Suprapubic skin (tissue), 4 donors: Measurements from ENCODE around the gene LDLRAD4. TPM values are rescaled to one million over a fixed set of nuclear protein-coding genes. Genes with fewer than 3 reads are reported as not detected.

Experiments used
- DNase-seq, 2 donors: peaks; one replicate each; pipeline ENCODE4 v3.0.0-alpha.2; 2019; ENCODE audit warnings: low spot score in 2 of 2
- H3K27ac ChIP-seq: fragments of 200-600 bp; sonication (generic); one replicate; pipeline ENCODE4 v1.5.1; 2019
- H3K27me3 ChIP-seq: fragments of 200-600 bp; sonication (generic); one replicate; pipeline ENCODE4 v1.5.1; 2019
- H3K36me3 ChIP-seq: fragments of 200-600 bp; sonication (generic); one replicate; pipeline ENCODE4 v1.5.1; 2019
- H3K4me1 ChIP-seq: fragments of 200-600 bp; sonication (generic); one replicate; pipeline ENCODE4 v1.5.1; 2019
- H3K4me3 ChIP-seq: fragments of 200-600 bp; sonication (generic); one replicate; pipeline ENCODE4 v1.5.1; 2019; ENCODE audit warnings: mild to moderate bottlenecking
- H3K9me3 ChIP-seq: fragments of 200-600 bp; sonication (generic); one replicate; pipeline ENCODE4 v1.5.1; 2019
- CTCF ChIP-seq, 2 donors: fragments of 200-600 bp in 1 of 2; fragments of 450-650 bp in 1 of 2; sonication (generic) in 1 of 2; IDR thresholded peaks; one replicate each; pipeline ENCODE4 v1.5.1; 2016 to 2019; ENCODE audit warnings: antibody characterized with exemption in 2 of 2, mild to moderate bottlenecking in 1 of 2, moderate library complexity in 1 of 2
- EP300 ChIP-seq: sonication (generic); formaldehyde crosslinking; IDR thresholded peaks from one replicate; pipeline ENCODE4 v1.6.1; 2017; ENCODE audit warnings: antibody characterized with exemption
- POLR2A ChIP-seq, 2 donors: fragments of 450-650 bp; IDR thresholded peaks; one replicate each; pipeline ENCODE4 v1.6.1; 2017; ENCODE audit warnings: antibody characterized with exemption in 2 of 2, mild to moderate bottlenecking in 2 of 2, moderate library complexity in 2 of 2
- POLR2AphosphoS5 ChIP-seq, 3 donors: sonication (generic); formaldehyde crosslinking; IDR thresholded peaks; one replicate each; pipeline ENCODE4 v1.6.1; 2017; ENCODE audit warnings: antibody characterized with exemption in 3 of 3
- WGBS: methylation state at CpG from one replicate; pipeline ENCODE4 v1.1.5; 2018; 5-methylcytosine and 5-hydroxymethylcytosine counted together
- total RNA-seq, 4 donors: library from RNA; depleted of rRNA; stranded (reverse); fragments of >200 nt; gene quantifications; one replicate each; pipeline ENCODE4 v1.1.0, GENCODE V29; 2016

The LDLRAD4 gene
- total RNA-seq, 4 donors from 2014 or later: 10.1 to 31.6 (median 15.1) TPM

GRCh38 chr18:13412017-13412416 lies 193.5 kb downstream of the LDLRAD4 start:
- TF ChIP-seq EP300: no peak
- Histone ChIP-seq H3K4me3 (no peak overlapping the region), H3K36me3 (no peaks in the 10 kb centered on the region), H3K27me3 (no peaks in the 10 kb centered on the region), H3K27ac (no peak overlapping the region), H3K9me3 (no peaks in the 10 kb centered on the region), H3K4me1 (peaks cover 5% of the 10 kb centered on the region)
- no peak for DNase-seq
- 100% methylated on average over 1 of the region's 1 CpG for WGBS

DNA sequence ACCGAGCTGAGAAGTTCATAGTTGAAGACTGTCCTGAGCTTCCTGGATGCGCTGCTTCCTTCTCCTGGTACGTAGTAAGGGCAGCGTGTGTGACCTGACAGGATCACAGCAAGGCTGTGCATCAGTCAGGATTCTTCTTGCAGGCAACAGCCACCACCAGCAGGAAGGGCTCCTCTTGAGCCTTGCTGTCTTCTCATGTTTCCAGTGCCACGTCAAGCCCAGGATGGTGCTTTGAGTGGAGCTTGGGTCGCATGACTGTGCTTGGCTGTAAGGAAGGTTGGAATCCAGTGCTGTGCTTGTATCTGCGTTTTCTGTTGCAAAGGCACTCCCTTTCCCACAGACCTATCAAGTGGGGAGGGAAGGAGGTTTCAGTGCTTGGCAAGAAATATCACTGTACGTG lies 194.3 kb downstream of the LDLRAD4 start:
- no peak for DNase-seq
- Histone ChIP-seq H3K9me3 (no peaks in the 10 kb centered on the region), H3K27me3 (no peaks in the 10 kb centered on the region), H3K4me3 (no peak overlapping the region), H3K27ac (no peak overlapping the region), H3K4me1 (peaks cover 9% of the 10 kb centered on the region), H3K36me3 (no peaks in the 10 kb centered on the region)
- 90% methylated on average over 8 of the region's 8 CpGs for WGBS
- TF ChIP-seq EP300: no peak
- TF ChIP-seq POLR2AphosphoS5 (IDR thresholded peaks at IDR 0.05): no peak
- no peak for TF ChIP-seq CTCF (IDR thresholded peaks at IDR 0.05)
- no peak for TF ChIP-seq POLR2A (IDR thresholded peaks at IDR 0.05)

- no peak for DNase-seq
- no peak for TF ChIP-seq POLR2A (IDR thresholded peaks at IDR 0.05)
- no peak for TF ChIP-seq EP300
- no peak for TF ChIP-seq CTCF (IDR thresholded peaks at IDR 0.05)
- no peak for TF ChIP-seq POLR2AphosphoS5 (IDR thresholded peaks at IDR 0.05)
- WGBS: 88% methylated on average over 2 of the region's 2 CpGs
- Histone ChIP-seq H3K27ac (no peak overlapping the region), H3K4me1 (peaks cover 11% of the 10 kb centered on the region), H3K27me3 (no peaks in the 10 kb centered on the region), H3K9me3 (no peaks in the 10 kb centered on the region), H3K4me3 (no peak overlapping the region), H3K36me3 (no peaks in the 10 kb centered on the region)
Measured at GRCh38 chr18:13414102-13414501, 195.5 kb downstream of the LDLRAD4 start.

DNA sequence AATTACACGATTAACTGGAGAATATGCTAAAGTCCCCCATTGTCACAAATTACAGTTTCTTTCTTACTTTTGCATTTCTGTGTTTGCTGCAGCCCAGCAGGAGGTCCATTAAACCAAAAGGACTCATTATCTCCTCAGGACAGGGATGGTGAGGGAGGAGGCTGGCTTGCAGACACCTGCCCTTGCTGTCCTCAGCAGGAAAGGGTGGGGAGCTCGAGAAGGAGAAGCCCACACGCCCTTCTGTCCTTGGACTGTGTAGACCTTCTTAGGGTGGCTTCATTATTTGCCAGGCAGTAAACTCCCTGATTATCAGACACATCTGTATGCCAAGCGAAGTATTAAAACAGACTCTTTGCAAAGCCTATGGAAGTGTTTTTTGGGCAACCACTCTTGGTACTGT lies 196.0 kb downstream of the LDLRAD4 start:
- Histone ChIP-seq H3K4me3 (no peak overlapping the region), H3K4me1 (peaks cover 11% of the 10 kb centered on the region), H3K36me3 (no peaks in the 10 kb centered on the region), H3K27me3 (no peaks in the 10 kb centered on the region), H3K27ac (no peak overlapping the region), H3K9me3 (no peaks in the 10 kb centered on the region)
- 82% methylated on average over 4 of the region's 4 CpGs for whole genome bisulfite sequencing
- DNase-seq: no peak
- TF ChIP-seq POLR2A (IDR thresholded peaks at IDR 0.05) (no peak), CTCF (IDR thresholded peaks at IDR 0.05) (no peak), EP300 (no peak), POLR2AphosphoS5 (IDR thresholded peaks at IDR 0.05) (no peak)

GRCh38 chr18:13415736-13416135 lies 197.2 kb downstream of the LDLRAD4 start:
- no peak overlapping the region for H3K4me3 ChIP-seq
- DNase-seq: no peak

More at GRCh38 chr18:13415736-13416135, 197.2 kb downstream of the LDLRAD4 start:
- Histone ChIP-seq H3K4me1 (peaks cover 11% of the 10 kb centered on the region), H3K27ac (no peak overlapping the region), H3K27me3 (no peaks in the 10 kb centered on the region), H3K36me3 (no peaks in the 10 kb centered on the region), H3K9me3 (no peaks in the 10 kb centered on the region)
- WGBS: 97% methylated on average over 6 of the region's 12 CpGs
- TF ChIP-seq POLR2A (IDR thresholded peaks at IDR 0.05) (no peak), POLR2AphosphoS5 (IDR thresholded peaks at IDR 0.05) (no peak), EP300 (no peak), CTCF (IDR thresholded peaks at IDR 0.05) (no peak)
